ENCODE data around the gene PDE8A.
"Not testable (repeated sequence)": the region's sequence is repeated elsewhere in the genome, so short reads cannot be mapped to it uniquely, and the experiment has no call there.

Gene PDE8A

GRCh38 chr15:84988909-84989644, 7.4 kb downstream of the PDE8A start:
- DNase-seq (ENCODE audit: low read depth in 3 of 3, low spot score in 1 of 3): no peak

DNA sequence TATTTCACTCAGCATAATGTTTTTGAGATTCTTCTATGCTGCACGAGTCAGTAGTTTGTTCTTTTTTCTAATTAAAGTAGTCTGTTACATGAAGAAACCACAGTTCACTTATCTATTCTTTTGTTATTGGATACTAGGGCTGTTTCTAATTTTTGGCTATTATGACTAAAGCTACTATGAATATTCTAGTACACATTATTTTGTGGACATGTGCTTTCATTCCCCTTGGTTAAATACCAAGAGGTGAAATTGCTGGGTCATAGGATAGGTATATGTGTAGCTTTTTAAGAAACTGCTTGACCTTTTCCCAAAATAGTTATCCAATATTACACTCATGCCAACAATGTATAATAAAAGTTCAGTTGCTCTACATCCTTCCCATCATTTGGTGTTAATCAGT, 8.9 kb downstream of the PDE8A start:
- no peak for DNase-seq (ENCODE audit: low read depth in 3 of 3, low spot score in 1 of 3)

DNA sequence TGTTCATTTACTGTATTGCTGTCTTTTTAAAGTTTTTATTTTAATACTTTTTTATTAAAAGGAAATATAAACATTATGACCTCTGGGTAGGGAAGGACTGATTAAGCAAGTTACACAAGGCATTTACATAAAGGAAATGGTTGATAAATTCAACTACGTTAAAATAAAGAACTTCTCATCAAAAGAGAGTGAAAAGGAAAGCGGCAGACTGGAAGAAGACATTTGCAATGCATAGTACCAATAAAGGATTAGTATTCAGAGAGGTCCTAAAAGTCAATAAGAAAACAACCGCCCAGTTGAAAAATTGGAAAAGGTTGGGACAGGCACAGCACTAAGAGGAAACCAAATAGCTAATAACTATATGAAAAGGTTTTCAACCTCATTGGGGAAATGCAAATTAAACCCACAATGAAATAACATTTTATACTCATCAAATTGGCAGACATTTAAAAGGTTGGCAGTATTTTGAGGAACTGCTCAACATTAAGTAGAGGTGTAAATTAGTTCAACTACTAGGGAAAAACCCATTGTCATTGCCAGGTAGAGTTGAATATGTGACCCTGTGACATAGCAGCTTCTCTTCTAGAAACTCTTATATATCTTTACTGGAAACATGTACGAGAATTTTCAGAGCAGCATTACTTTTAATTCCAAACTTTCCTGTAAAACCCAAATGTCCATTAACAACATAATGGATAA, 9.5 kb downstream of the PDE8A start:
- no peak for DNase-seq (ENCODE audit: low read depth in 3 of 3, low spot score in 1 of 3)

GRCh38 chr15:84992157-84992944, 10.7 kb downstream of the PDE8A start:
- no peak for DNase-seq (ENCODE audit: low read depth in 3 of 3, low spot score in 1 of 3)

DNA sequence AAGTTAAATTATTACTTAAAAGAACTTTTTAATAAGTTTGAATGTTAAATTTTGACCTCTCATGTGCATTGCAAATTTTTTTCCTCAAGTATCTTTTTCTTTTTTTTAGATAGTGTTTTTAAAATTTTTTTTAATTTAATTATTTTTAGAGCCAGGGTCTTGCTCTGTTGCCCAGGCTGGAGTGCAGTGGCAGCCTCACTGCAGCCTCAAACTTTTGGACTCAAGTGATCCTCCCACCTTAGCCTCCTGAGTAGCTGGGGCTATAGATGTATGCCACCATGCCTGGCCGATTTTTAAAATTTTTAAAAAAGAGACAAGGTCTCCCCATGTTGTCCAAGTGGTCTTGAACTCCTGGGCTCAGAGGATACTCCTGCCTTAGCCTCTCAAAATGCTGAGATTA, 14.4 kb downstream of the PDE8A start:
- DNase-seq (ENCODE audit: low read depth in 3 of 3, low spot score in 1 of 3): no peak

DNA sequence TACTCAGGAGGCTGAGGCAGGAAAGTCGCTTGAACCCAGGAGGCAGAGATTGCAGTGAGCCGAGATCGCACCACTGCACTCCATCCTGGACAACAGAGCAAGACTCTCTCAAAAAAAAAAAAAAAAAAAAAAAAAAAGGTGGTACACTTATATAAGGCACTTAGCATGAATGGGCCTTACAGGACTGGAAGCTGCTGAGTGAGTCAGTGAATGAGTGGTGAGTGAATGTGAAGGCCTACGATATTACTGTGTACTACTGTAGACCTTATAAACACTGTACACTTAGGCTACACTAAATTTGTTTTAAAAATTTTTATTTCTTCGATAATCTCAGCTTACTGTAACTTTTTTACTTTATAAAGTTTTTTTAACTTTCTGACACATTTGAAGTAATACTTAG, 15.1 kb downstream of the PDE8A start:
- DNase-seq (ENCODE audit: low read depth in 3 of 3, low spot score in 1 of 3): not testable (repeated sequence)

DNA sequence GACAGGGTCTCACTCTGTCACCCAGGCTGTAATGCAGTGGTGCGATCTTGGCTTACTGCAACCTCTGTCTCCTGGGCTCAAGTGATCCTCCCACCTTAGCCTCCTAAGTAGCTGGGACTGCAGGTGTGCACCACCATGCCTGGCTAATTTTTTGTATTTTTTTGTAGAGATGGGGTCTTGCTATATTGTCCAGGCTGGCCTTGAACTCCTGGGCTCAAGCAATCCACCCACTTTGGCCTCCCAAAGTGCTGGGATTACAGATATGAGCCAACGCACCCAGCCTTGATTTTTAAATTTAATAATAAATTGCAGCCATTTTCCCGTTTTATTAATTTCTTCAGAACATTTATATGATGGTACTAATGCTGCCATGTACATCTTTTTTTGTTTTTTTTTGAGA, 15.6 kb downstream of the PDE8A start:
- not testable (repeated sequence) for DNase-seq (ENCODE audit: low read depth in 3 of 3, low spot score in 1 of 3)

- DNase-seq (ENCODE audit: low read depth in 3 of 3, low spot score in 1 of 3): no peak
These were observed 18.7 kb downstream of the PDE8A start for GRCh38 chr15:85000189-85000864.

- DNase-seq (ENCODE audit: low read depth in 3 of 3, low spot score in 1 of 3): no peak
These were observed 19.3 kb downstream of the PDE8A start for GRCh38 chr15:85000937-85001336.

GRCh38 chr15:85002517-85002916, 20.9 kb downstream of the PDE8A start:
- no peak for DNase-seq (ENCODE audit: low read depth in 3 of 3, low spot score in 1 of 3)

DNA sequence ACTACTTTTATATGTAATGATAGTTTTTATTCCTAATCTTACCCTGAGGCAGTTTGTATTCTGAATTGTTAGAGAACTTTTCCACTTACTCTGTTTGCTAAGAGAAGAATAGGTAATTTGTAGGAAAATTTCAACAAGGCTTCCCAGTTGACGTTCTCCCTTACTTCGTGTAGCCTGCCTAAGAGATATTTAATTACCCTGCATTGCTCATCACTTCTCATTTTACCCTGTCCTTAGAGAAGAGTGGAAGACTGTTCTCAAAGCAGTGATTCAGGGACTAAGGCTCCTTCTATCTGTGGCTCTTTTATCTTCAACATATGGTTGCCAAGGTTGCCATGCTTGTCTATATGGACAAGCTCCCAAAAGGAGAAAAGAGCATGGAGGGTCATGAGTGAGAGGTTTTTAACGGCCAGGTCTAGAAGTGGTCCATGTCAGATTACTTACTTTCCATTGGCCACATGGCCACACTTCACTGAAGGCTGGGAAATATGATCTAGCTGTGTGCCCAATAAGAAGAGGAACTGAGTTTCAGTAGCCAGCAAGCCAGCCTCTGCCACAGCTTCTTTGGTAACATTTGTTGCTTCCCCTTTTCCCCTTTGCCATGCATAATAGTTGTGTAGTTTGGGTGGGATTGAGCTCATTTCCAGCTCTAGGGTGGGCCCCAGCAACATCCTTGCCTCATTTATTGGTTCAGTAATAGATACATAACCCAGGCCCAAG, 22.1 kb downstream of the PDE8A start:
- DNase-seq (ENCODE audit: low read depth in 3 of 3, low spot score in 1 of 3): no peak

DNA sequence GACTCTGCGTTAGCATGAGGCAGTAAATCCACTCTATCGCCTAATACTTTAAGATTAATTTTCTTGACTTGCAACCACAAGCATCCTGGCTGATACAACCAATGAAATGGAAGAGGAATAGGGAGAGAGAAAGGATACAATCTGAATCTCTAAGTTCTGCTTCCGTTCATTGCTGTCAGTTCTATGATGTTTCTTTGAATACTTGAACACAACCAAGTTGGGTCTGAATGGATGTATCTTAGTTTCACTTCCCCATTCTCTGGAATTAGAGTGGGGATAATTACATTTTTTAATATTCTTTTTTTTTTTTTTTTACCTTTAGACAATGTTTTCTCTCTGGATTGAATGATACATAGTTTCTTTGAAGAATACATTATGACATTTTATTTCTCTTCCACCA, 22.9 kb downstream of the PDE8A start:
- DNase-seq (ENCODE audit: low read depth in 3 of 3, low spot score in 1 of 3): no peak

DNA sequence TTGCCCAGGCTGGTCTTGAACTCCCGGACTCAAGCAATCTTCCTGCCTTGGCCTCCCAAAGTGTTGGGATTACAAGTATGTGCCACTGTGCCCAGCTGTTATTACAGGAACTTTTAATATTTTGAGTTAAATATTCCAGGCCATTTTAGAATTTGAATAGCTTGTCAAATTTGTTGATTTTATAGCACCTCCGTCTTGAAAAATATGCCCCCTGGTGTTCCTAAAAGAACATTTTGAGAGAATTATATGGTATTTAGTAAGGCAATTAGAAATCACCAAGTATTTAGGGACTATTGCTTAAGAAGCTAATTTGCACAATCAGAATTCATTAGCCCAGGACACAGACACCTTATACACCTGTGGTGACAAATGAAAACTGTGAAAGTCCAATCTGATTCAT, 23.7 kb downstream of the PDE8A start:
- DNase-seq (ENCODE audit: low read depth in 3 of 3, low spot score in 1 of 3): no peak

DNA sequence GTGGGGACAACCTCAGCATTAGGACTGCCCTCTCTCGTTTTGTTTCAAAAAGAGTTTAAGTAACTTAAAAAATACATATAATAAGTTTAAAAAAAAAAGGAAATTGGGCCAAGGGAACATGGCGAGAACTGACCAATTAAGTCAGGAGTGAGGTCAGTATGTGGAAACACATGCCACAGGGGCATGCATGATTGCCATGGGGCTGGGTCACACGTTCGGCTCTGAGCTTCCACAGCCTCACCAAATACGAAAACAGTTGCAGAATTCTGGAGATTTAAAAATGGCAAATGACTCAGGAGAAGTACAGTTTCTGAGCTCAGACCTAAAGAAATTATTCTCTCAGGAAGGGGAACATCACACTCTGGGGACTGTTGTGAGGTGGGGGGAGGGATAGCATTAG, 24.1 kb downstream of the PDE8A start:
- no peak for DNase-seq (ENCODE audit: low read depth in 3 of 3, low spot score in 1 of 3)

- no peak for DNase-seq (ENCODE audit: low read depth in 3 of 3, low spot score in 1 of 3)
These were observed 24.5 kb downstream of the PDE8A start for GRCh38 chr15:85006201-85006600.

DNA sequence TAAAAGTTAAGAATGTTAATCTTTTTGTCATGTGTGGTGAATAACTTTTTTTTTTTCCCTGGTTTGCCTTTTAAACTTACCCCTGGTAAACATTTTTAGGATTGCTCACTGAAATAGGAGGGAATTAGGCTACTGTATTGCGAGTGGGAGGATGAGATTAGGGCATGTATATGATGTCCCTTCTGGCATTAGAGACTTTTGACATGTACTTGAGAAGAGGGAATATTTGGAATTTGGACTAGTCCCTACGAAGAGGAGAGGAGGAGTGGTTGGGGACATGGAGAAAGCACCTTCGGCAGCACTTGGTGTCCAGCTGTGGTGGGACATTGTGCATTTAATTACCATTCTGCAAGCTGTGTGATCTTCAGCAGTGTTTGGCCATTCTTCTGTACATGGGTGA, 25.0 kb downstream of the PDE8A start:
- no peak for DNase-seq (ENCODE audit: low read depth in 3 of 3, low spot score in 1 of 3)

DNA sequence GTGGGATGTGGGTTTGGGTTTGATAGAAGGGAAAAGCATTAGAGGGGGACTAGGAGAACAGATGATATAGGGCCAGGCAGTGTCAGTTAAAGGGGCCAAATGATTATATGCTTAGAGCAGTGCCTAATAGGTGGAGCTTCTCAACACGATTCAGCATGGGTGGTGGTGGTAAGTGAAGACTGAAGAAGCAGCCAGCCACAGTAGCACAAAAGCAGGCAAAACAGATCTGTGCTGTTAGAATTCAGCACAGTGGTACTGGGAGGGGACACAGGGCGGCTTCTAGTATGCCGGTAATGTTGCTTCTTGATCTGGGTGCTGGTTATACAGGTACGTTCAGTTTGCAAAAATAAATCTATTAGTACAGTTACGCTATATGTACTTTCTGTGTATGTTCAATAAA, 25.5 kb downstream of the PDE8A start:
- no peak for DNase-seq (ENCODE audit: low read depth in 3 of 3, low spot score in 1 of 3)

DNA sequence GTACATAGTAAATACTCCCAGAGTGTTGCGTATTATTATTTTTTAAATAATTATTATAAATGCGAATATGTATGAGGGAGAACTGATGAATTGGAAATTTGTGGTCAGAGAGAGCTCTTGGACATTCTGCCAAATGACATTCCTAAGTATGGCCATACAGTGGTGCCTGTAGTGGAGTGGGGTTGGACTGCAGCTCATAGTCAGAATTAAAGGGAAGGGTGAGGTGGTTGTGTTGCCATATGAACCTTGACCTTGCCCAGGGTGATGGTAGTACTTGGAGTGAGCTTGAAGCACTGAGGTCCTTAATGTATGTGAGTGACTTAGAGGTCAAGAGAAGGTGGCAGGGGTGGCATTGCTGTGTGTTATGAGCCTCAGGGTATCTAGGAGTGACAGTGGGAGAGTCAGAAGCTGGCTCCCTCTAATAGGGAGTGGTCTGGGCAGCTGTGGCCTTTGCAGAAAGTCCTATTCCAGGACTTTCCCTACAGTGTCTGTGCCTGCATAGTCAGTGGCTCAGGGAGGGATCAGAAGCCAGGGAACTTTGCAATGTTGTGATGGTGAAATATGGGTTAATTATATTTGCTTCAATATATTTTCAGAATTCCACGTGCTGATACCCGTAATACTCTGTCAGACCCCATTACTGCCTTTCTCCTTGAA, 26.2 kb downstream of the PDE8A start:
- DNase-seq (ENCODE audit: low read depth in 3 of 3, low spot score in 1 of 3): no peak

GRCh38 chr15:85008474-85009260, 27.0 kb downstream of the PDE8A start:
- no peak for DNase-seq (ENCODE audit: low read depth in 3 of 3, low spot score in 1 of 3)

DNA sequence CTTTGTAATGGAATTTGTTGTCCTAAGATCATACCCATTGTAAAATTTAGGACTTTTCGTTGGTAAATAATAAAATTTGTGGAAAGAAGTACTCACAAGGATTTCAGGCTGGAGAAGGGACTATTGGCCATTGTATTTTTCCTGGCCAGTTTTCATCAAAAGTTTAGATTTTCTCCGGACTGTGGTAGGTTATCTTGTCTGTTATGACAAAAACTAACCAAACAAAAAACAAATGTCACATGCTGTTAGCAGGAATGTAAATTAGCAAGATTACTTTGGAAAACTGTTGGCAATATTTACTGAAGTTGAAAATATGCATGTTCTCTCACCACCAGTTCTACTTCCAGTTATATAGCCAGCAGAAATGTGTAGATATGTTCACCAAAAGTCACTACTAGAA, 27.8 kb downstream of the PDE8A start:
- no peak for DNase-seq (ENCODE audit: low read depth in 3 of 3, low spot score in 1 of 3)

Measured in stimulated activated CD4-positive, alpha-beta T cell treated with anti-CD3 and anti-CD28 coated beads, TNF-alpha, amount 100 ng/mL, for 1 hour (primary cell).